Subcutaneous adipose tissue (tissue), 4 donors: ENCODE results near the gene CDK19. TPM values are rescaled to one million over a fixed set of nuclear protein-coding genes. Genes with fewer than 3 reads are reported as not detected.

Experiments
- total RNA-seq, 4 donors: library from RNA; depleted of rRNA; stranded (reverse); fragments of >200 nt; gene quantifications; one replicate each; pipeline ENCODE4 v1.1.0, GENCODE V29; 2016
- TF ChIP-seq, protein P1 (sequence below): fragments of 450-650 bp; IDR thresholded peaks from one replicate; pipeline ENCODE4 v1.5.1; 2016; ENCODE audit warnings: low read depth, mild to moderate bottlenecking, control low read depth, antibody characterized with exemption, moderate library complexity

CDK19 gene
- total RNA-seq, 4 donors from 2014 or later: 14.1 to 20.1 (median 16.2) TPM

- TF ChIP-seq, protein P1, sequence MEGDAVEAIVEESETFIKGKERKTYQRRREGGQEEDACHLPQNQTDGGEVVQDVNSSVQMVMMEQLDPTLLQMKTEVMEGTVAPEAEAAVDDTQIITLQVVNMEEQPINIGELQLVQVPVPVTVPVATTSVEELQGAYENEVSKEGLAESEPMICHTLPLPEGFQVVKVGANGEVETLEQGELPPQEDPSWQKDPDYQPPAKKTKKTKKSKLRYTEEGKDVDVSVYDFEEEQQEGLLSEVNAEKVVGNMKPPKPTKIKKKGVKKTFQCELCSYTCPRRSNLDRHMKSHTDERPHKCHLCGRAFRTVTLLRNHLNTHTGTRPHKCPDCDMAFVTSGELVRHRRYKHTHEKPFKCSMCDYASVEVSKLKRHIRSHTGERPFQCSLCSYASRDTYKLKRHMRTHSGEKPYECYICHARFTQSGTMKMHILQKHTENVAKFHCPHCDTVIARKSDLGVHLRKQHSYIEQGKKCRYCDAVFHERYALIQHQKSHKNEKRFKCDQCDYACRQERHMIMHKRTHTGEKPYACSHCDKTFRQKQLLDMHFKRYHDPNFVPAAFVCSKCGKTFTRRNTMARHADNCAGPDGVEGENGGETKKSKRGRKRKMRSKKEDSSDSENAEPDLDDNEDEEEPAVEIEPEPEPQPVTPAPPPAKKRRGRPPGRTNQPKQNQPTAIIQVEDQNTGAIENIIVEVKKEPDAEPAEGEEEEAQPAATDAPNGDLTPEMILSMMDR: no peak
Measured at GRCh38 chr6:110628330-110628729, 186.9 kb downstream of the CDK19 start.

GRCh38 chr6:110626442-110626841 lies 188.8 kb downstream of the CDK19 start:
- TF ChIP-seq, protein P1: no peak

DNA sequence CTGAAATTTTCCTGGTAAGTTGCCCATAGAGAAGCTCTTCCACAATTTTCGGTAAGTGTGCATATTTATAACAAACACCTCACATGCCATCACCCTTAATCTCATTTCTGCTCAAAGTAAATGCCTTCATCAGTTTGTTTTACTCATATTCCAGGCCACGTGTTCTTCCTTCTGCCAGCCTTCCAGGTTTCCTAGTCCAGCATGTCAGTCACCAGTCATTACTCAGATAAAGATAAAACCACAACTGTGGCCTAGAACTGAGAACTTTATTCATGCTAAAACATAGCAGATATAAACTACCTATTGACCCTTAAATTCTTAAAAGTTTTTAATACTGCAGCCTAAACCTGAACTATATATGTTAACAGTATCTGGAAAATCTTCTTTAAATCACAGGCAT lies 189.4 kb downstream of the CDK19 start:
- TF ChIP-seq, protein P1: no peak

GRCh38 chr6:110622912-110623578 lies 192.2 kb downstream of the CDK19 start:
- TF ChIP-seq, protein P1: no peak

DNA sequence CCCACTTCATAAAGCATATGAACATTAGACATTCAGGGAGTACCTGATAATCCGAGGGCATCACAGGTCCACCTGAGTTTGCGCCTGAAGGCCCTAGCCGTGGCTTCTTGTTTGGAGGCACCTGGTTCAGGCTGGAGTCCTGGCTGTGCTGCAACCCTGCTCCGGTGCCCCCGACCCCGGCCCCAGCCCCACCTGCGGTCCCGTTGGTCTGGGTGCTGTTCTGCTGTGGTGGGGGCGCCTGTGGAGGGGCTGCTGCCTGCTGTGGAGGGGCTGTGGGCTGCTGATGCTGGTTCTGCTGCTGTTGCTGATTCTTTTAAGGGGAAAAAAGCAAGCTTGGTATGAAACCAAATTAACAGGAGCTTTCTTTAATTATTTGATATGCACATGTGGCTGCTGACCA lies 194.2 kb downstream of the CDK19 start:
- TF ChIP-seq, protein P1: no peak

DNA sequence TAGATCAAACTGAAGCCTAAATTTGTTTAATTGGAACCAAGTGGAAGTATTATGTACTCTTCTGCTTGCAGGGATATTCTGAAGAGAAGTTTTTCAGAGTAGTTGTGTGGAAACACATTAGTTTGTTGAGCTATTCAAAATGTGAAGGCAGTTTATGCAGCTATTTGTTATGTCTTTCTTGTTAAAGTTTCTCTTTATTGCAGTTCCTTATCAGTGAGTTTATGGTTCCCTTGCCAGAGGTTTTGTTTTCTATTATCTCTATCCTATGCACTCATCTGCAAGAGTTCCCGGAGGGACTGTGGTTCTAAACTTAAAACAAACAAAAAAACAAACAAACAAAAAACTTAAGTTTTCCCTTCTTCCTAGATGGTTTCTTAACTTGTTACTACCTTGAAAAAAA lies 195.2 kb downstream of the CDK19 start:
- TF ChIP-seq, protein P1: no peak

DNA sequence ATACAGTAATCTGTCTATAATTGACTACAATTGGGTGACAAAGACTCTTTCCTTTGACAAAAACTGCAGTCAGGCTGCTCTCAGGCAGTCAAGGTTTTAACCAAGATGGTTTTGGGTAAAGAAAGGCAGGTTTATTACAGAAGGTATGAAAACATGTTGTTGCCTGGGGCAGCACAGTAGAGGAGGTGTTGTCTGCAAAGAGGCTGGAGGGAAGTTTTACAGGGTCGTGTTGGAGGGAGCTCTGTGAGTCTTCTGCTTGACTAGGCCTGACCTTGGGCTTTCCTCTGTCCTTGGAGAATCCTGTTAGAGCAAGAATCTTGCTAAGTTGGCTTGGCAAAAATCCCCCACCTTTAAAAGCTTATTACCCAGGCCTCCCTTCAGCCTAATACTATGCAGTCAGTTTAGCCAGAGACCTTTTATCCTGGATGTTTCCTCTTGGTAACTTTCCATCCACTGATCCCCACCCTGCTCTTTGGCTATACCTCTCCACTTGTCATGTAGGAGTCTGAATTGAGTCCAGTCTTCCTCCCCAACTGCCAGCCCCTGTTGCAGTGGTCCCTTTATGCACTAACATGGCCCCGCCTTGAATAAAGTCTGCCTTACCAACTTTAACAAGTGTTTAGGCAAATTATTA lies 195.9 kb downstream of the CDK19 start:
- TF ChIP-seq, protein P1: no peak
